Activated effector memory CD4-positive, alpha-beta T cell treated with anti-CD3 and anti-CD28 coated beads, Interleukin-2, amount 50 U/mL, for 16 hours (primary cell): Measurements from ENCODE around the gene PAMR1.

ENCODE experiments used
- DNase-seq: peaks from one replicate; pipeline ENCODE4 v3.0.0-alpha.2; 2020

The PAMR1 gene

GRCh38 chr11:35433588-35433987, 91.8 kb downstream of the PAMR1 start:
- no peak for DNase-seq

- no peak for DNase-seq
Measured at GRCh38 chr11:35432464-35432863, 93.0 kb downstream of the PAMR1 start.

DNA sequence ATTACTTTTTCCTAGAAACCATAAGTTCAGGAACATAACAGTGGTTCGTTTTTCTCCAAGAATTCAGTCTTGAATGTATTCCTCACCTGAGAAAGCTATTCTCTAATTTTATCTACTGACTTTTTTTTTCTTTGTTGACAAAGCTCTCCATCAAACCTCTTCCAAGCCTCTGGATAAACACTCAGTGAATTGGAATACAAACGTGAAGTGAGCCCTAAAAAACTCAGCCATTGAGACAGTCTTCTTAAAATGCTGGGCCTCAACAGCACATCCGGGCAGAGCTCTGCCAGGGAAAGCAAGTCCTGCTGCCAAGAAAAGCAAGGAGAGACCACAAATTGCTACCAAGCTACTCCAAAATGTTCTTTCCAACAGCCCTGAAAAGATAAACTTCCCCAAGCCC, 98.3 kb downstream of the PAMR1 start:
- no peak for DNase-seq

GRCh38 chr11:35426351-35426750, 99.1 kb downstream of the PAMR1 start:
- DNase-seq: no peak

- no peak for DNase-seq
Measured at GRCh38 chr11:35425603-35426212, 99.7 kb downstream of the PAMR1 start.

DNA sequence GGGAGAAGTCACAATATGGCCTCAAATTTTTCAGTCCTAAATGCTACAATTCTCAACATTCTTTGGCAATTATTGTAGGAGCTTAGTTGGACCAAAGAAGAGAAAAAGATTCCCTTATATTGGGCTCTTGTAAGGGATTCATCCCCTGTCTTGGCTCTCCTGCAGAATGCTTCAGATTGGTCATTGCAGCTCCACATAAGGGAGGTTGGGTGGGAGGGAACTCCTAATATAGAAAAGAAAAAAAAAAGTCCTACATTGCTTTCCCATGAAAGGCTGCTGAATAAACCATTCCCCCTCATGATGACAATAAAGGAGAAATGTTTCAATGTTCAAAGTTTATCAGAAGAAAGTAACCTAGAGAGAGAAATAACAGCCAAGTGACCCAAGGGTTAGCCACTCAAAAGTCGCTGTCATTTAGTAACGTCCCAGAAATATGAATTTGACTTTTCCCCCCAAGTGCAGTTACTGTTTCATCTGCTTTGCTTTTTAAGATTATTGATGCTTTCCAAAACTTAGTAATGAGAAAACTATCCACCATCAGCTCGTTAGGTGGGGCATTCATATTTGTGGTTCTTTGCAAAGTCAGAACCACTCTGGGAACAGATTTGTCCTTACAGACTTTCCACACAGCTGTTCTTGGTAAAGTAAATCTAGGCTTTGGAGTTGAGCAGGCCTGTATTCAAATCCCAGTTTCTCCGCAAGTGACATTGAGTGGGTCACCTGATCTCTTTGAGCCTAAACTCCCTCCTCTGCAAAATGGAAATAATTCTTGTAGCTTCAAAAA, 101.1 kb downstream of the PAMR1 start:
- DNase-seq: no peak

DNA sequence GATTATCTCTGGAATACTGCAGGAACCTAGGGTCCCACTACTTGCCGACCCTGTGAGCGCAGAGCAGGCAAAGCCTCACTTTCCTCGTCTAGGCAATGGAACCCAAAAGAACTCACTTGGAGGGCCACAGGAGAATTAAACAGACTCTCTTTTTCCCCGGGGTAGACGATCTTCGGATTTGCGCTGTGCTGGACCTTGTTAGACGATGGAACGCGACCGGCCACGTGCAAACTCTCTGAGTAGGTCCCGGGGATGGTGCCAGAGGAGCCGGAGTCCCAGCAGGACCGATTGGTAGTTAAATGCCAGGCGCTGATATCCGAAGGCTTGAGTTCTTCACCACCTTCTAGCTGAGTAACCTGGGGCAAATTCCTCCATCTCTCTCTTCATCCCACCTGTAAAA, 105.0 kb downstream of the PAMR1 start:
- DNase-seq: no peak

DNA sequence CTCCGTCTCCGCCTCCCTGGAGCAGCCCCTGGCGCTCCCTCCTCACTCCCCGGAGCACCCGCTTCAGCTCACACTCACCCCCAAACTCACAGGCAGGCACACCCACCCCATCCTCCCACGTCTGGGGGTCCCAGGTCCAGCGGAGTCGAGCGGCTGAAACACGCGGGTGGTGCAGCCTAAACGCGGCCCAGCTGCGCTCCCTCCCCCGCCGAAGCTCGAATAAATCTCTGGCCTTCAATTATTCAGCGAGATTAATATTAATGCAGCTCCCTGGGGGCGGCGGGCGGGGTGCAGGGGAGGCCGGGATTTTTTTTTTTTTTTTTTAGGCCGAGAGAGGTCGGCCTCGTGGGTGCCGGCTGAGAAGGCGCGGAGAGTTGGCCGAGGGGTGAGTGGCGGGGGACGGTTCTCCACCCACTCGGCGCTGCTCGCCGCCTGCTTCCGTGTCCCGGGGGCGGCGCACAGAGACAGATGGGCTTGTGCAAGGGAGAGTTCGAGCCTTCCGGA, 105.5 kb downstream of the PAMR1 start:
- no peak for DNase-seq

DNA sequence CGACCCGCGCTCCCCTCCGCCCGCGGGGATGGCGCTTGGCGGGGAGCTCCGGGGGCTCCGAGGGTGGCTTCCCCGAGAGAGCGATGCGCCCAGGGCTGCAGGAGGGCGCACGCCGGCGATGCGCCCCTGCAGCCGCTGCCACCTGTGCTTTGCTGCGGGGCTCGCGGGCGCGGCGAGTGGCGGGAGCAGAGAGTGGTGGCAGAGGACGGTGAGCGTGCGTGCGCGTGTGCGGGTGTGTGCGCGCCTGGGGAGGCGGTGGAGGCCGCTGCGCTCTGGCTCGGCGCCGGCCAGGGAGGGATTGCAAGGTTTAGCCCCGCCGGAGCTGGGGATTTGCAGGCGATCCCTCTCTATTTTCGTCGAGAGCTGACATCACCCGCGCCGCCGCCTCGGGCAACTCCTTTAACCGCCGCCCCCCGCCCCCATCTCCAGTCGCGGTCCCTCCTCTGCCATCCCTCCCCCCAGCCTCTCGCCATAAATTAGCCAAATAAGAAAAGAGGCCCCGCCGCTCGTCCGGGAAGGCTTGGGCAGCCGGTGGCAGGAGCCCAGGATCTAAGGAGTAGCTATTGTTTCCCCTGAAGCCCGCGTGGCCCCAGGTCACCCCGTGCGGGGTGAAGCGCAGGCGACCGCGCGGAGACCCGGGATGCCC, 106.1 kb downstream of the PAMR1 start, which contains the start of gene SLC1A2:
Gene SLC1A2, minus strand, starts transcription at position 375 of the 646 bp plus-strand sequence. CDS start 592 bp downstream, outside the sequence.
- DNase-seq: no peak

GRCh38 chr11:35418282-35419183, 106.9 kb downstream of the PAMR1 start:
- DNase-seq: no peak

GRCh38 chr11:35415487-35415886, 109.9 kb downstream of the PAMR1 start:
- no peak for DNase-seq

GRCh38 chr11:35414776-35415175, 110.6 kb downstream of the PAMR1 start:
- DNase-seq: no peak

DNA sequence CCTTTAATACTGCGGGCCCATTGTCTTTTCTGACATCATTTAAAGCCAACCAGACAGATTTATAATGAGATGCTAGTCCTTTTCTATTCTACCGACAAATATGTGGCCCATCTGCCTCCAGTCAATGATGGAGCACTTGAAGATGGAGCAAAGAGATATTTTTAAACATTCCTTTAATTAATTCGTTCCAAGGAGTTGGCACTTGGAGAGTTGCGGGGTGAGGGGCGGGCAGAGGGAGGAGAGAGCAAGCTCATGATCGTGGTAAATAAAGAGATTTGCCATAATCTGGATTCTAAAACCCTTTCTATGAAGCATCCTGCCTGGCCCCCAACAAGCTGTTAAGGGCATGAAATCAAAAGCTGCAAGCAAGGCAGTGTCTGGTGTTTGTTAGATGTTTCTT, 111.1 kb downstream of the PAMR1 start:
- no peak for DNase-seq

DNA sequence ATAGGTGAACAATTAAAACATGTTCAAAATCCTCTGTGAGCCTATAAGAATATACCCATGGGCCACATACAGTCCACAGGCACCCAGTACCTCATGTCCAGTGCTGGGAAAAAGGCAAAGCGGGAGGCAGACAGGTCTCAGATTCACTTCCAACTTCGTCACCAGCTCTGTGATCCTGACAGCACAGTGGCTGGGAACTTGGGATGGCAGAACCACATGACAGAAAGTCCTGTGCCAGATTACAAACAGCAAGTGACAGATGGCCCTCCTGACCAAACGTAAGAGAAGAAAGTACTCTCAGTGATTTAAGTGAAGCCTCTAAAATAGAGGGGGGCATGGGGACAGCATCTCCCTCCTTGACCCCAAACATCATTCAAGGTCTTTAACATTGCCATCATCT, 111.8 kb downstream of the PAMR1 start:
- no peak for DNase-seq

- DNase-seq: no peak
Measured at GRCh38 chr11:35412285-35412684, 113.1 kb downstream of the PAMR1 start.

GRCh38 chr11:35407041-35407440, 118.4 kb downstream of the PAMR1 start:
- DNase-seq: no peak

DNA sequence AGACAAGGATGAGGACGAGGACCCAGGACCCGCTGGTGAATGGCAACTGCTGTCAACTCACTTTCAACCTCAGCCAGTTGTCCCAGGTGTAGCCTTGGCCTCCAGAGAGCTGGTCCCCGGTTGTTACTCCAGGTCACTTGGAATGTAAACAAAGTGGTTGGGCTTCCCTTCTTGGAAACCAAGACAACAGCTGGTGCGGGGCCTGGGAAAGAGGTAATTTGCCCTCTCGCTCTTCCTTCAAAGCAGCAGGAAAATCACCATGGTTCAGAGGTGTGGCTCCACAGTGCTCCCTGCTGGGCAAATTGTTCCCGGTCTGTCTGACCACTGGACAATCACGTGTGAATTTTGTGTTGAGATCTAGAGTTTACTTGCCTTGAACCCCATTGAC, 121.0 kb downstream of the PAMR1 start:
- no peak for DNase-seq

GRCh38 chr11:35403765-35404387, 121.5 kb downstream of the PAMR1 start:
- no peak for DNase-seq

GRCh38 chr11:35402751-35403660, 122.4 kb downstream of the PAMR1 start:
- no peak for DNase-seq

GRCh38 chr11:35398881-35399280, 126.5 kb downstream of the PAMR1 start:
- no peak for DNase-seq

DNA sequence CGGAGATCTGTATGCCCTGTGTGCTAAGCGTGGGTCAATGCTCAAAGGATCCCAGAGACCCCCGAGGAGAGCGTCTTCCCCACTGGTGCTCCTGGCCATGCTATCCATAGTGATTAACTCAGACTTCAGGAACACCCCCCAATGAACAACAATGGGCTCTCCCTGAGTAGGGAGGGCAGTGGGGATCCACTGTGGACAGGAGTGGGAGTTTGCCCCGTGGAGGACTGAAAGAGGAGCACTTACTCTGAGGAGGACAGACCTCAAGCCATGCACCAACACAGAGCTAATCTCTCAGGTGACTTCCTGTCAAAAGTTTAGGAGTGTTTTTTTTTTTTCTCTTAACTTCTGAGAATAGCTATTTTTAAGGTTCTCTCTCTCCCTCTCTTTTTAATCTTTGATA, 130.5 kb downstream of the PAMR1 start:
- no peak for DNase-seq
